ENCODE data around the gene MYRIP.

DNA sequence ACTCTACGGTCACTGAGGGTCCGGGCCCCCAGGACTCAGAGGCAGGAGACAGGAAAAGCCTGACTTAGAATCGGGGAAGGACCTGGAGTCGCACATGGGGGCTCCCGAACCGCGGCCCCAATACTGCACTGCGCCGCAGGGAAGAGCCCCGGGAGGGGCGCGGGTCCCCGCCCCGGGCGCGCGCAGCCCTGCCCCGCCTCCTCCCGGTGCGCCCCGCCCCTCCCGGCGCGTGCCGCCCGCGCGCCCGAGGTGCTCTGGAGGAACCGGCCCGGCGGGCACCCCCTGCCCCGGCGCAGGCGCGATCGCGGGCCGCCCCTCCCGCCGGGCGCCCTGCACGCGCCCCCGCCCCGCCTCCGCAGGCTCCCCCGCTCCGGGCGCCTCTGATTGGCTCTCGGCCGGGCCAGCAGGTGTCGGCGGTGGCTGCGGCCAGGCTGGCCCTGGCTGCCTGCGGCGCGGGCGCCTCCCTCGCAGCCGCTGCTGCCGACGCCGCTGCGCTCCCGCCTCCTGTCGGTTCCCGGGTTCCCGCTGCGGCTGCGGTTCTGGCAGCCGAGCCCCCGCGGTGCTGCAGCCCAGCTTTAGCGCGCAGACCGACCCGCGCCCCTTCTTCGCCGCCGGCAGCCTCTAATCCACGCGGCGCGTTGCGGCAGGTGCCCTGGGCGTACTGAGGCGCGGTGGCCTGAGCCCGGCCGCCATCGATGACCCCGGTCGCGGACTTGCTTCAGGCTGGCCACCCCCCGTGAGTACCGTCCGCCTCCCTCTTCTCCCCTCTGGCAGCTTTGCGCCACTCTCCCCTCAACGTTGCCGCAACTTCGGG is at the start of gene MYRIP:
- TF ChIP-seq FOXK2 (IDR thresholded peaks at IDR 0.05) (no peak), BHLHE40 (IDR thresholded peaks at IDR 0.05; ENCODE audit: borderline replicate concordance) (no peak), SP1 (IDR thresholded peaks at IDR 0.05) (no peak), ZNF384 (IDR thresholded peaks at IDR 0.05) (no peak)
